ENCODE measurements around the gene IRF2. TPM values are rescaled to one million over a fixed set of nuclear protein-coding genes. Genes with fewer than 3 reads are reported as not detected.
"Not testable (repeated sequence)": the region's sequence is repeated elsewhere in the genome, so short reads cannot be mapped to it uniquely, and the experiment has no call there.

IRF2 gene
- total and polyA plus RNA-seq, 12 donors, result 19.0 to 93.1 (median 52.3) TPM

DNA sequence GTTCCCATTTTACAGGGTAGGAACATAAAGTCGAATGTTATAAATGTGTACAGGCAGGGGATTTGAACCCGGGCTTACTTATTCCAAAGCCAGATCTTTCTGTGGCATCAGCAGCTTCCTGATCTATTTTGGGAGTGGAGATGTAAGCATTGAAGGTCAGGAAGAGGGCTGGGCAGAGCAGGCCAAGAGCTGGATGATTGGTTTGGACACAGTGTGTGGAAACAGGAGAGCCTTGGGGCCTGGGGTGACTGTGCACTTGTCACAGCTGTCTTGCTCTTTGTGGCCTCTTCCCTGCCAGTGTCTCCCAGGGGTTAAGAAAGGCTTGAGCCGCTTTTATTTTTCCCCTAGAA is 128.8 kb downstream of the IRF2 start:
- Histone ChIP-seq H3K9me3 (replicated peaks in 1 of 3) (no peaks in the 10 kb centered on the region), H3K4me1 (replicated peaks in 1 of 2) (peaks cover 54 to 73% of the 10 kb centered on the region in 2 donors), H3K27ac (peak overlapping the region; percentile 90 to 98 (median 97)), H3K27me3 (no peaks in the 10 kb centered on the region), H3K36me3 (replicated peaks in 1 of 2) (no peaks in the 10 kb centered on the region), H3K4me3 (no peak overlapping the region)
- 17 to 27% (median 25%) methylated on average over 3 of the region's 3 CpGs for WGBS, 4 donors
- intact Hi-C loops (cut with DNase I), result loop anchor here in 1 of 2 donors (5.0 kb wide), 2 partner anchors 42 to 127 kb away; partner anchors contain the start of gene IRF2
- DNase-seq, result peak; percentile 84 to 96 (median 96)
- TF ChIP-seq CTCF (IDR thresholded peaks at IDR 0.05), result no peak
- TF ChIP-seq POLR2A (IDR thresholded peaks at IDR 0.05), result peak in 1 of 2 donors; percentile 90

- Histone ChIP-seq H3K9me3 (replicated peaks in 1 of 3) (no peaks in the 10 kb centered on the region), H3K36me3 (replicated peaks in 1 of 2) (no peaks in the 10 kb centered on the region), H3K4me3 (no peak overlapping the region), H3K4me1 (replicated peaks in 1 of 2) (peaks cover 54 to 75% of the 10 kb centered on the region in 2 donors), H3K27me3 (no peaks in the 10 kb centered on the region), H3K27ac (peak overlapping the region; percentile 90 to 98 (median 97))
- peak; percentile 55 to 84 (median 73) for DNase-seq
- intact Hi-C loops (cut with DNase I), result loop anchor here in 1 of 2 donors (5.0 kb wide), 2 partner anchors 42 to 127 kb away; partner anchors contain the start of gene IRF2
- WGBS, 4 donors, result 40 to 67% (median 44%) methylated on average over 7 to 8 of the region's 8 CpGs
- TF ChIP-seq POLR2A (IDR thresholded peaks at IDR 0.05), result no peak
- no peak for TF ChIP-seq CTCF (IDR thresholded peaks at IDR 0.05)
These were observed 129.3 kb downstream of the IRF2 start for GRCh38 chr4:184344899-184345572.

DNA sequence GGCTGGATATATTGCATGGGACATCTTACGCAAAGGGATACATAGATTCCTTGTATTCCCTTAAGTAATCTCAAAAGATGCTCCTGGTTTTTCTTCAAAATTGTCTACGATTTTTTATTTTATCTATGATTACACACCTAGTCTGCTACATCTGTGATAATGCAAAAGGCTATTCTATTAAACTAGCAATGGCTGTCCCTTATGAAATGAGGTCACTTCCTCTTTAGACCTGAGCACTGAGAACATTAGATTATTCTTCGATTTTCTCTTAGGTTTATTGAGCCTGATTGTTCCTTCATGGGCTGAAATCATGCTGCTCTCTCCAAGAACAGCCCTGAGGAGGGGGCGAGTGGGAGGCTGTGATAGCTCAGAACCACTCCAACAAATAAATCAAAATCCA is 129.9 kb downstream of the IRF2 start:
- Histone ChIP-seq H3K9me3 (replicated peaks in 1 of 3) (no peaks in the 10 kb centered on the region), H3K36me3 (replicated peaks in 1 of 2) (no peaks in the 10 kb centered on the region), H3K4me1 (replicated peaks in 1 of 2) (peaks cover 51 to 75% of the 10 kb centered on the region in 2 donors), H3K27ac (peak overlapping the region; percentile 90 to 98 (median 97)), H3K27me3 (no peaks in the 10 kb centered on the region), H3K4me3 (no peak overlapping the region)
- TF ChIP-seq CTCF (IDR thresholded peaks at IDR 0.05), result no peak
- TF ChIP-seq POLR2A (IDR thresholded peaks at IDR 0.05), result no peak
- intact Hi-C loops (cut with DNase I), result no loop called here
- 57 to 70% (median 65%) methylated on average over 4 of the region's 4 CpGs for WGBS, 4 donors
- DNase-seq, result peak in 1 of 7 donors; percentile 46

- peaks cover 44 to 75% of the 10 kb centered on the region in 2 donors for H3K4me1 ChIP-seq (replicated peaks in 1 of 2)
- H3K9me3 ChIP-seq (replicated peaks in 1 of 3), result no peaks in the 10 kb centered on the region
These were observed 130.7 kb downstream of the IRF2 start for GRCh38 chr4:184343502-184344177.

DNA sequence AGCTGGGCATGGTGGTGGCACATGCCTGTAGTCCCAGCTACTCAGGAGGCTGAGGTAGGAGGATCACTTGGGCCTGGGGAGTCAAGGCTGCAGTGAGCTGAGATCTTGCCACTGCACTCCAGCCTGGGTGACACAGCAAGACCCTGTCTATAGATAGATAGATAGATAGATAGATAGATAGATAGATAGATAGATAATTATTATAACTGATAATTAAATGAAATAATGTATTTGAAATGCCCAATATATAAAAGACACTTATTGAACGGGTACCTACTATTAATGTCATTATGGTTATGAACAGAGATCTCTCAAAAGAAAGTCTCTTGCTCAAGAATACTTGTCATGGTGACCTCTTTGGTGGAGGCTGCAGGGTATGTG is 131.5 kb downstream of the IRF2 start:
- DNase-seq, result peak in 1 of 7 donors; percentile 48
- 67 to 80% (median 79%) methylated on average over 1 of the region's 1 CpG for WGBS, 4 donors
- H3K36me3 ChIP-seq (replicated peaks in 1 of 2); H3K9me3 ChIP-seq (replicated peaks in 1 of 3); H3K27me3 ChIP-seq; intact Hi-C loops (cut with DNase I): not testable (repeated sequence)
- Histone ChIP-seq H3K4me1 (replicated peaks in 1 of 2) (peaks cover 36 to 70% of the 10 kb centered on the region in 2 donors), H3K4me3 (peak overlapping the region in 1 of 4 donors; percentile 70), H3K27ac (peak overlapping the region; percentile 80 to 98 (median 93))

More at GRCh38 chr4:184343502-184344177, 130.7 kb downstream of the IRF2 start:
- TF ChIP-seq CTCF (IDR thresholded peaks at IDR 0.05) (no peak), POLR2A (IDR thresholded peaks at IDR 0.05) (peak; percentile 67 to 87)
- WGBS, 4 donors, result 2 to 3% (median 2%) methylated on average over 19 of the region's 19 CpGs
- peak overlapping the region in 2 of 4 donors; percentile 8 to 70 for H3K4me3 ChIP-seq
- H3K36me3 ChIP-seq (replicated peaks in 1 of 2), result no peaks in the 10 kb centered on the region
- intact Hi-C loops (cut with DNase I), result no loop called here
- no peaks in the 10 kb centered on the region for H3K27me3 ChIP-seq
- DNase-seq, result peak; percentile 79 to 94 (median 88)
- peak overlapping the region; percentile 80 to 98 (median 93) for H3K27ac ChIP-seq

All from adrenal gland (tissue), 12 donors.